ENCODE data around the gene ZNF688.

DNA sequence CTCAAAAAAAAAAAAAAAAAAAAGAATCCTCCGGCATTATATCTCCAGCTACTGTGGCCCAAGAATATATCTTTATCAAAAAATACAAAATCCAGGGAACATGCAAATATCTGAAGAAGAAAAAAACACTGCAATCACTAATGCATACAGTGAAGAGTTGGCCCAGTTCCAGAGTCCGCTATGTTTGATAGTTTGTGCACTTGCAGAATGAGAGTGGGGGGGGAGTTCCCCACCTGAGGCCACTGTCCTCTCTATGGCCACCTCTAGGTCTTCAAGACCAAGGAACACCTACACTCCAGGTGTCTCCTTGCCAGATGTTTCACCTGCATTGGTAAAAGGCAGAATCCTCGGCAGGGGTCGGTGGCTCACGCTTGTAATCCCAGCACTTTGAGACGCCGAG is 9.9 kb upstream of the ZNF688 start:
- TF ChIP-seq JUND (IDR thresholded peaks at IDR 0.05): no peak
- TF ChIP-seq CTCF (IDR thresholded peaks at IDR 0.05; ENCODE audit: low read depth, low read length, missing input control): no peak
- no peak for TF ChIP-seq YY1 (IDR thresholded peaks at IDR 0.05)
- TF ChIP-seq ATF3 (IDR thresholded peaks at IDR 0.05): no peak
- TF ChIP-seq TAF1 (conservative IDR thresholded peaks at IDR 0.05): no peak
- no peak for TF ChIP-seq RAD21 (IDR thresholded peaks at IDR 0.05)
- no peak for TF ChIP-seq EGR1 (IDR thresholded peaks at IDR 0.05; ENCODE audit: low read depth in 2 of 2)
- no peak for TF ChIP-seq GABPA (IDR thresholded peaks at IDR 0.05 in 1 of 2, conservative IDR thresholded peaks at IDR 0.05 in 1 of 2)
- TF ChIP-seq, protein P1, sequence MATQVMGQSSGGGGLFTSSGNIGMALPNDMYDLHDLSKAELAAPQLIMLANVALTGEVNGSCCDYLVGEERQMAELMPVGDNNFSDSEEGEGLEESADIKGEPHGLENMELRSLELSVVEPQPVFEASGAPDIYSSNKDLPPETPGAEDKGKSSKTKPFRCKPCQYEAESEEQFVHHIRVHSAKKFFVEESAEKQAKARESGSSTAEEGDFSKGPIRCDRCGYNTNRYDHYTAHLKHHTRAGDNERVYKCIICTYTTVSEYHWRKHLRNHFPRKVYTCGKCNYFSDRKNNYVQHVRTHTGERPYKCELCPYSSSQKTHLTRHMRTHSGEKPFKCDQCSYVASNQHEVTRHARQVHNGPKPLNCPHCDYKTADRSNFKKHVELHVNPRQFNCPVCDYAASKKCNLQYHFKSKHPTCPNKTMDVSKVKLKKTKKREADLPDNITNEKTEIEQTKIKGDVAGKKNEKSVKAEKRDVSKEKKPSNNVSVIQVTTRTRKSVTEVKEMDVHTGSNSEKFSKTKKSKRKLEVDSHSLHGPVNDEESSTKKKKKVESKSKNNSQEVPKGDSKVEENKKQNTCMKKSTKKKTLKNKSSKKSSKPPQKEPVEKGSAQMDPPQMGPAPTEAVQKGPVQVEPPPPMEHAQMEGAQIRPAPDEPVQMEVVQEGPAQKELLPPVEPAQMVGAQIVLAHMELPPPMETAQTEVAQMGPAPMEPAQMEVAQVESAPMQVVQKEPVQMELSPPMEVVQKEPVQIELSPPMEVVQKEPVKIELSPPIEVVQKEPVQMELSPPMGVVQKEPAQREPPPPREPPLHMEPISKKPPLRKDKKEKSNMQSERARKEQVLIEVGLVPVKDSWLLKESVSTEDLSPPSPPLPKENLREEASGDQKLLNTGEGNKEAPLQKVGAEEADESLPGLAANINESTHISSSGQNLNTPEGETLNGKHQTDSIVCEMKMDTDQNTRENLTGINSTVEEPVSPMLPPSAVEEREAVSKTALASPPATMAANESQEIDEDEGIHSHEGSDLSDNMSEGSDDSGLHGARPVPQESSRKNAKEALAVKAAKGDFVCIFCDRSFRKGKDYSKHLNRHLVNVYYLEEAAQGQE (IDR thresholded peaks at IDR 0.05): no peak

Measured in liver (tissue), 3 donors.